Activated CD8-positive, alpha-beta T cell treated with anti-CD3 and anti-CD28 coated beads for 36 hours (primary cell): ENCODE data around the gene IGLL1. TPM values are rescaled to one million over a fixed set of nuclear protein-coding genes. Genes with fewer than 3 reads are reported as not detected.
"Not testable (repeated sequence)": the region's sequence is repeated elsewhere in the genome, so short reads cannot be mapped to it uniquely, and the experiment has no call there.

ENCODE experiments used
- ATAC-seq: fragments of 200-7000 bp; cut with Tn5 transposase; one replicate; pipeline ENCODE4 v1.10.0; 2021; ENCODE audit warnings: mild to moderate bottlenecking, moderate library complexity
- CTCF ChIA-PET: fragments of 350-600 bp; sonication (Branson Sonifier 250); formaldehyde crosslinking; loops from one replicate; lab custom pipeline; 2021; ENCODE audit warnings: antibody characterized with exemption; lab: Charles Lee
- POLR2A ChIA-PET: fragments of 350-600 bp; sonication (Branson Sonifier 250); formaldehyde crosslinking; loops from one replicate; lab custom pipeline; 2021; ENCODE audit warnings: antibody characterized with exemption; lab: Charles Lee
- DNase-seq: peaks from one replicate; pipeline ENCODE4 v3.0.0-alpha.2; 2020
- H3K27ac Mint-ChIP-seq: one replicate; pipeline ENCODE4 v1.8.0; 2021; ENCODE audit warnings: mild to moderate bottlenecking, mixed read lengths
- H3K27me3 Mint-ChIP-seq: one replicate; pipeline ENCODE4 v1.8.0; 2021; ENCODE audit warnings: mixed read lengths
- H3K36me3 Mint-ChIP-seq: one replicate; pipeline ENCODE4 v1.8.0; 2021; ENCODE audit warnings: low read depth, mixed read lengths
- H3K4me1 Mint-ChIP-seq: one replicate; pipeline ENCODE4 v1.8.0; 2021; ENCODE audit warnings: low read depth, mixed read lengths
- H3K4me3 Mint-ChIP-seq: one replicate; pipeline ENCODE4 v1.8.0; 2021; ENCODE audit warnings: mild to moderate bottlenecking, moderate library complexity, mixed read lengths
- H3K9me3 Mint-ChIP-seq: one replicate; pipeline ENCODE4 v1.8.0; 2021; ENCODE audit warnings: mixed read lengths
- intact Hi-C: fragments of 100-400 bp; cut with micrococcal nuclease; formaldehyde crosslinking; loops from one replicate; pipeline ENCODE4 v1.10.0; 2022
- total RNA-seq, 2 experiments: library from RNA; stranded (reverse); gene quantifications; one replicate each; pipeline ENCODE4 v1.2.3, GENCODE V29; 2021
- TF ChIP-seq, protein P1 (sequence below): fragments of 200-600 bp; IDR thresholded peaks from one replicate; pipeline ENCODE4 v1.8.0; 2022; ENCODE audit warnings: antibody characterized with exemption, mild to moderate bottlenecking

IGLL1 gene
- total RNA-seq, 2 experiments from 2014 or later: not detected

DNA sequence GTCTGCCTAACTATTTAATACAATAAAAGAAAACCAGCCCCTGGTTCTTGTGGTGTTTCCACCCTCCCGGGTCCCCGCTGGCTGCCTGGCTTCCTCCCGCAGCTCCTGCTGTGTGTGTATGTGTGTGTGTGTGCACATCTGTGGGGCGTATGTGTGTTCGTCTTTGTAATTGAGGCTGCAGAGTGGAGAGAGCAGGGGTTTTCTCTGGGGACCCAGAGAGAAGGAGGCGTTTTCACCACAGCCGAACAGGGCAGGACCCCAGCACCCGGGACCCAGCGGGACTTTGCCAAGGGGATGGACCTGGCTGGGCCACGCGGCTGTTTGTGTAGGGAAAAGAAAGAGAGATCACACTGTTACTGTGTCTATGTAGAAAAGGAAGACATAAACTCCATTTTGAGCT, 42.7 kb downstream of the IGLL1 start:
- no peak for ATAC-seq
- H3K36me3 Mint-ChIP-seq: no peaks in the 10 kb centered on the region
- CTCF ChIA-PET: no interaction called here
- H3K27me3 Mint-ChIP-seq: peaks cover 3% of the 10 kb centered on the region
- H3K4me1 Mint-ChIP-seq: peaks cover 9% of the 10 kb centered on the region
- POLR2A ChIA-PET: no interaction called here
- H3K9me3 Mint-ChIP-seq: no peaks in the 10 kb centered on the region
- DNase-seq: no peak
- H3K27ac Mint-ChIP-seq: no peak overlapping the region
- TF ChIP-seq, protein P1, sequence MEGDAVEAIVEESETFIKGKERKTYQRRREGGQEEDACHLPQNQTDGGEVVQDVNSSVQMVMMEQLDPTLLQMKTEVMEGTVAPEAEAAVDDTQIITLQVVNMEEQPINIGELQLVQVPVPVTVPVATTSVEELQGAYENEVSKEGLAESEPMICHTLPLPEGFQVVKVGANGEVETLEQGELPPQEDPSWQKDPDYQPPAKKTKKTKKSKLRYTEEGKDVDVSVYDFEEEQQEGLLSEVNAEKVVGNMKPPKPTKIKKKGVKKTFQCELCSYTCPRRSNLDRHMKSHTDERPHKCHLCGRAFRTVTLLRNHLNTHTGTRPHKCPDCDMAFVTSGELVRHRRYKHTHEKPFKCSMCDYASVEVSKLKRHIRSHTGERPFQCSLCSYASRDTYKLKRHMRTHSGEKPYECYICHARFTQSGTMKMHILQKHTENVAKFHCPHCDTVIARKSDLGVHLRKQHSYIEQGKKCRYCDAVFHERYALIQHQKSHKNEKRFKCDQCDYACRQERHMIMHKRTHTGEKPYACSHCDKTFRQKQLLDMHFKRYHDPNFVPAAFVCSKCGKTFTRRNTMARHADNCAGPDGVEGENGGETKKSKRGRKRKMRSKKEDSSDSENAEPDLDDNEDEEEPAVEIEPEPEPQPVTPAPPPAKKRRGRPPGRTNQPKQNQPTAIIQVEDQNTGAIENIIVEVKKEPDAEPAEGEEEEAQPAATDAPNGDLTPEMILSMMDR: no peak
- H3K4me3 Mint-ChIP-seq: no peak overlapping the region
- intact Hi-C loops: no loop called here

DNA sequence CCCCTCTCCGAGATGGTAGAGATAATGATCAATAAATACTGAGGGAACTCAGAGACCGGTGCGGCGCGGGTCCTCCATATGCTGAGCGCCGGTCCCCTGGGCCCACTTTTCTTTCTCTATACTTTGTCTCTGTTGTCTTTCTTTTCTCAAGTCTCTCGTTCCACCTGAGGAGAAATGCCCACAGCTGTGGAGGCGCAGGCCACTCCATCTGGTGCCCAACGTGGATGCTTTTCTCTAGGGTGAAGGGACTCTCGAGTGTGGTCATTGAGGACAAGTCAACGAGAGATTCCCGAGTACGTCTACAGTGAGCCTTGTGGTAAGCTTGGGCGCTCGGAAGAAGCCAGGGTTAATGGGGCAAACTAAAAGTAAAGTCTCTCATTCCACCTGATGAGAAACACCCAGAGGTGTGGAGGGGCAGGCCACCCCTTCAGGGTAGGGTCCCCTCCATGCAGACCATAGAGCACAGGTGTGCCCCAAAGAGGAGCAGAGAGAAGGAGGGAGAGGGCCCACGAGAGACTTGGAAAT, 43.2 kb downstream of the IGLL1 start:
- H3K27ac Mint-ChIP-seq: no peak overlapping the region
- H3K4me3 Mint-ChIP-seq: no peak overlapping the region
- no peaks in the 10 kb centered on the region for H3K36me3 Mint-ChIP-seq
- POLR2A ChIA-PET: no interaction called here
- DNase-seq: no peak
- CTCF ChIA-PET: no interaction called here
- ATAC-seq: no peak
- H3K9me3 Mint-ChIP-seq: no peaks in the 10 kb centered on the region
- intact Hi-C loops: no loop called here
- H3K4me1 Mint-ChIP-seq: peaks cover 9% of the 10 kb centered on the region
- TF ChIP-seq, protein P1: no peak
- H3K27me3 Mint-ChIP-seq: peaks cover 3% of the 10 kb centered on the region

DNA sequence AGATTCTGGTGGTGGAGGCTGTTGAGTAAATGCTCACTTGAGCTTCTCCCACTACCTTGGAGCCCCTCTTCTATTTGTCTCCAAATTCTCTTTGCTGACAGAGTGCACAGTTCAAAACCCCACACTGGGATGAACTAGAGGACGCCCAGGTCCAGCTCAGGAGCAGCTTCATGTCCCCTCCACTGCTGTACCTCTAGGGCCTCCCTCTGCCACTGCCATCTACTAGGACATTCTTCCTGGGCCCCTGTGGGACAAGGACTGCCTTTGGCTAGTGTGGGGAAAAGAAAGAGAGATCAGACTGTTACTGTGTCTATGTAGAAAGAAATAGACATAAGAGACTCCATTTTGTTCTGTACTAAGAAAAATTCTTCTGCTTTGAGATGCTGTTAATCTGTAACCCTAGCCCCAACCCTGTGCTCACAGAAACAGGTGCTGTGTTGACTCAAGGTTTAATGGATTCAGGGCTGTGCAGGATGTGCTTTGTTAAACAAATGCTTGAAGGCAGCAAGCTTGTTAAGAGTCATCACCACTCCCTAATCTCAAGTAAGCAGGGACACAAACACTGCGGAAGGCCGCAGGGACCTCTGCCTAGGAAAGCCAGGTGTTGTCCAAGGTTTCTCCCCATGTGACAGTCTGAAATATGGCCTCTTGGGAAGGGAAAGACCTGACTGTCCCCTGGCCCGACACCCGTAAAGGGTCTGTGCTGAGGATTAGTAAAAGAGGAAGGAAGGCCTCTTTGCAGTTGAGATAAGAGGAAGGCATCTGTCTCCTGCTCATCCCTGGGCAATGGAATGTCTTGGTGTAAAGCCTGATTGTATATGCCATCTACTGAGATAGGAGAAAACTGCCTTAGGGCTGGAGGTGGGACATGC, 44.1 kb downstream of the IGLL1 start:
- not testable (repeated sequence) for H3K27me3 Mint-ChIP-seq

DNA sequence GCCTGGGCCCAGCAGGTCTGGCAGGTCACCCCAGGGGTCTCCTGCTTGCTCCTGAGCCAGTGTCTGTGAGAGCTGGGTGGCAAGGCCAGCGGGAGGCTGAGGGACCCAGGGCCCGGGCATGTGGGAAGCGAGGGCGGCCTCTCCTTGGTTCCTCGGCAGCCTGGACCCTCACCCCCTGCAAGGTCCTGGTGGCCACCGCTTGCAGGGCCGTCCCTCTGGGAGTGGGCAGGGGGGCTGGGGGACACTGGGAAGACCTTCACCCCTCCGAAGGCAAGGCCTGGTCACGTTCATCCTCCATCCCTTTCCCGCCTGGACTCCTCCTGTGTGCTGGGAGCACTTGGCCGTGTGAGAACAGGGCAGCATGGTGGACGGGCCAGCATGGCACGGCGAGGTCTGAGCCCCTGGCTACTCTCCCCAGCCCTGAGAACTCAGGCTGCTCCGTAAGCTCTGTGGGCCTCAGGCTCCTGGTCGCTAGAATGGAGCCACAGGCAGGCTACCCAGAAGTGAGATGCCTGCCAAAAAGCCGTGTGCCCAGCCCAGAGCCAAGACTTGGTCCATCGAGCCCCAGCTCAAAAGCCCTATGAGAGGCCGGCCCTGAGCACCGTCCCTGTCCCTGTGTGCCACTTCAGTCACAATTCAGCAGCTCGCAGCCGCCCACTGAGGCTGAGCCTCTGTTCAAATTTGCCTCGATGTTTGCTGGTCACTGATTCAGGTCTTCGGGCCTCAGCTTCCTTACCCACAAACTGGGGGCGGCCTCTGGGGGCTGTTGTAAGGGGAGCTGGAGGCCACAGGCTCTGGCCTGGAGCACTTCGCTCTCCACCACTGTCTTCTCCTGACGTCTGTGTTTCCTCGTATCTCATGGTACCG, 45.0 kb downstream of the IGLL1 start:
- POLR2A ChIA-PET: interaction anchor here (0.6 kb wide), 1 partner anchor 42 kb away, joined by 3 read pairs; no protein-coding TSS in a partner anchor
- Mint-ChIP-seq H3K27ac (no peak overlapping the region), H3K9me3 (no peaks in the 10 kb centered on the region), H3K36me3 (no peaks in the 10 kb centered on the region), H3K4me1 (peaks cover 9% of the 10 kb centered on the region), H3K27me3 (peaks cover 3% of the 10 kb centered on the region), H3K4me3 (no peak overlapping the region)
- CTCF ChIA-PET: no interaction called here
- TF ChIP-seq, protein P1: no peak
- ATAC-seq (no peak), DNase-seq (no peak)
- intact Hi-C loops: no loop called here

More for the DNA sequence above, 44.1 kb downstream of the IGLL1 start:
- ATAC-seq, H3K9me3 Mint-ChIP-seq, H3K4me3 Mint-ChIP-seq, intact Hi-C loops, H3K36me3 Mint-ChIP-seq, H3K27ac Mint-ChIP-seq, CTCF ChIA-PET, H3K4me1 Mint-ChIP-seq, DNase-seq: not testable (repeated sequence)
- POLR2A ChIA-PET: interaction anchor here (0.6 kb wide), 1 partner anchor 41 kb away, joined by 3 read pairs; no protein-coding TSS in a partner anchor

DNA sequence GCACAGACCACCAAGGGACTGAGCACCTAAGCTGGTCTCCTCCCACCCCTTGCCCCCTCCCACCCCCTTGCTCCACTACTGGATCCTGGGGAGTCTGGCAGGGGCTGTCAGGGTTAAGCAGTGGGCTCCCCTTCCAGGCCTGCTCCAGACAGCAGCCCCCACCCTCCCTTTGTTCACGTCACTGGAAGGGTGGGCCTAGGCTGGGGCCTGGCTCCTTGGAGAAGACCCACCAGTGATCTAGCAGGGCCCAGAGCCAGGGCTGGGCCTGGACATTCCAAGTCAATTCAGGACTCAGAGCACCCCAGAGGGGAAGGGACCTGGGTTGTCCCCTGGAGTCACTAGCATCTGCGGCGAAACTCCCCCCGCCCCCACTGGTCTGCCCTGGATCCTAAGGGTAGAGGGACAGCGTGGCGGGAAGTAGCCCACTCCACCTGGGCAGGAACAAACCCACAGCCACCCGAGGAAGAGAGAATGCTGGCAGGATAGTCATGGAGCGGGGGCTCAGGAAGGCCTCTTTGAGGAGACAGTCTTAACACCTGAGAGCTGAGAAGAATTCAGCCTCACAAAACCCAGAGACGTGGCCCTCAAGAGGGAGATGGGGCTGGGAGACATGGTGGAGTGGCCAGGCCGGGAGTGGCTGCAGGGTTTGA, 45.8 kb downstream of the IGLL1 start:
- H3K27me3 Mint-ChIP-seq: peaks cover 3% of the 10 kb centered on the region

More for the DNA sequence above, 45.8 kb downstream of the IGLL1 start:
- ATAC-seq (no peak), DNase-seq (no peak)
- Mint-ChIP-seq H3K4me3 (no peak overlapping the region), H3K36me3 (no peaks in the 10 kb centered on the region), H3K4me1 (peaks cover 5% of the 10 kb centered on the region), H3K9me3 (no peaks in the 10 kb centered on the region), H3K27ac (no peak overlapping the region)
- ChIA-PET CTCF (no interaction called here), POLR2A (no interaction called here)
- TF ChIP-seq, protein P1: no peak
- intact Hi-C loops: no loop called here
